Ishikawa (cell line): ENCODE measurements around the gene OPTN.
A peak's percentile ranks its signal among the peaks of the same experiment; 100 is the strongest.

Experiments
- CEBPB ChIP-seq: IDR thresholded peaks from 2 replicates; pipeline ENCODE4 v1.6.1; 2012
- CREB1 ChIP-seq: IDR thresholded peaks from 2 replicates; pipeline ENCODE4 v1.6.1; 2012; ENCODE audit warnings: low read depth
- EGR1 ChIP-seq: IDR thresholded peaks from 2 replicates; pipeline ENCODE4 v1.6.1; 2012
- EP300 ChIP-seq: IDR thresholded peaks from 2 replicates; pipeline ENCODE4 v1.6.1; 2012; ENCODE audit warnings: borderline replicate concordance
- FOXM1 ChIP-seq: IDR thresholded peaks from 2 replicates; pipeline ENCODE4 v1.6.1; 2012; ENCODE audit warnings: low read depth, borderline replicate concordance
- MAX ChIP-seq: IDR thresholded peaks from 2 replicates; pipeline ENCODE4 v1.6.1; 2012
- NFIC ChIP-seq: IDR thresholded peaks from 2 replicates; pipeline ENCODE4 v1.6.1; 2012
- RAD21 ChIP-seq: IDR thresholded peaks from 2 replicates; pipeline ENCODE4 v1.6.1; 2012; ENCODE audit warnings: low read depth
- REST ChIP-seq: IDR thresholded peaks from 2 replicates; pipeline ENCODE4 v1.6.1; 2012; ENCODE audit warnings: low read depth, mild to moderate bottlenecking
- TAF1 ChIP-seq: IDR thresholded peaks from 2 replicates; pipeline ENCODE4 v1.6.1; 2012; ENCODE audit warnings: low read depth, mild to moderate bottlenecking
- TCF12 ChIP-seq: IDR thresholded peaks from 2 replicates; pipeline ENCODE4 v1.6.1; 2012; ENCODE audit warnings: low read depth
- TEAD4 ChIP-seq: IDR thresholded peaks from 2 replicates; pipeline ENCODE4 v1.6.1; 2012
- USF1 ChIP-seq: IDR thresholded peaks from 2 replicates; pipeline ENCODE4 v1.6.1; 2012
- YY1 ChIP-seq: IDR thresholded peaks from 2 replicates; pipeline ENCODE4 v1.6.1; 2012; ENCODE audit warnings: low read depth
- ZBTB7A ChIP-seq: IDR thresholded peaks from 2 replicates; pipeline ENCODE4 v1.6.1; 2012; ENCODE audit warnings: low read depth

Gene OPTN

GRCh38 chr10:13095929-13096328 is 4.0 kb upstream of the OPTN start:
- TF ChIP-seq USF1 (no peak), CREB1 (no peak), TAF1 (no peak), RAD21 (no peak), TCF12 (no peak), EP300 (no peak), TEAD4 (no peak), ZBTB7A (no peak), REST (no peak), NFIC (no peak), MAX (no peak), EGR1 (no peak), FOXM1 (no peak), CEBPB (no peak), YY1 (no peak)

GRCh38 chr10:13099144-13099665 is 758 bp upstream of the OPTN start:
- TF ChIP-seq TAF1 (no peak), YY1 (no peak), RAD21 (peak; percentile 26; the same call in 1 of the 2 replicates)

- TF ChIP-seq EP300 (no peak), TEAD4 (no peak), EGR1 (no peak), ZBTB7A (no peak), TAF1 (no peak), USF1 (no peak), REST (no peak), CEBPB (no peak), MAX (no peak), RAD21 (no peak), CREB1 (no peak), FOXM1 (no peak), NFIC (no peak), YY1 (no peak), TCF12 (no peak)
Measured at GRCh38 chr10:13100349-13101294, 659 bp downstream of the OPTN start.

GRCh38 chr10:13102002-13102794 is 2.2 kb downstream of the OPTN start:
- TF ChIP-seq MAX (no peak), EGR1 (no peak), EP300 (no peak), USF1 (no peak), YY1 (no peak), NFIC (no peak), REST (no peak), TAF1 (no peak), TEAD4 (no peak), ZBTB7A (no peak), CREB1 (no peak), FOXM1 (no peak), RAD21 (no peak), CEBPB (no peak), TCF12 (no peak)
